GM23338 (cell line): Measurements from ENCODE around the gene DOCK11. TPM values are rescaled to one million over a fixed set of nuclear protein-coding genes. Genes with fewer than 3 reads are reported as not detected.

ENCODE experiments used
- ATAC-seq: fragments of 200-7000 bp; cut with Tn5 transposase; 3 replicates; pipeline ENCODE4 v1.9.1; 2020
- DNase-seq: peaks from one replicate; pipeline ENCODE4 v3.0.0-alpha.2; 2015; ENCODE audit warnings: low spot score
- H2AFZ ChIP-seq: fragments of 200-600 bp; sonication (generic); 2 replicates; pipeline ENCODE4 v1.8.0; 2016; ENCODE audit warnings: antibody characterized with exemption, mild to moderate bottlenecking, moderate library complexity
- H3F3A ChIP-seq: fragments of 200-600 bp; sonication (generic); replicated peaks from 2 replicates; pipeline ENCODE4 v1.8.0; 2017; ENCODE audit warnings: antibody characterized with exemption, mixed run types, low read depth
- H3K27ac ChIP-seq: fragments of 200-600 bp; sonication (generic); 2 replicates; pipeline ENCODE4 v1.6.1; 2016; ENCODE audit warnings: low read depth
- H3K27me3 ChIP-seq: fragments of 200-600 bp; sonication (generic); 2 replicates; pipeline ENCODE4 v1.8.0; 2016; ENCODE audit warnings: mild to moderate bottlenecking, mixed run types, moderate library complexity; ENCODE audit not compliant: insufficient read depth
- H3K36me3 ChIP-seq: fragments of 200-600 bp; sonication (generic); 2 replicates; pipeline ENCODE4 v1.8.0; 2016; ENCODE audit warnings: mild to moderate bottlenecking; ENCODE audit not compliant: insufficient read depth
- H3K4me1 ChIP-seq: fragments of 200-600 bp; sonication (generic); 2 replicates; pipeline ENCODE4 v1.8.0; 2016; ENCODE audit warnings: mild to moderate bottlenecking, moderate library complexity; ENCODE audit not compliant: insufficient read depth
- H3K4me2 ChIP-seq: fragments of 200-600 bp; sonication (generic); 2 replicates; pipeline ENCODE4 v1.7.1; 2017; ENCODE audit warnings: mixed run types
- H3K4me3 ChIP-seq: fragments of 200-600 bp; sonication (generic); 2 replicates; pipeline ENCODE4 v1.6.1; 2016; ENCODE audit warnings: mixed run types
- H3K79me2 ChIP-seq: fragments of 200-600 bp; sonication (generic); replicated peaks from 2 replicates; pipeline ENCODE4 v1.8.0; 2017; ENCODE audit warnings: mild to moderate bottlenecking; ENCODE audit not compliant: insufficient read depth
- H3K9me2 ChIP-seq: fragments of 200-600 bp; sonication (generic); 2 replicates; pipeline ENCODE4 v1.8.0; 2017; ENCODE audit not compliant: insufficient read depth
- H4K20me1 ChIP-seq: fragments of 200-600 bp; sonication (generic); replicated peaks from 2 replicates; pipeline ENCODE4 v1.8.0; 2017; ENCODE audit warnings: mild to moderate bottlenecking; ENCODE audit not compliant: insufficient read depth
- H3K27ac Mint-ChIP-seq: 2 replicates; pipeline ENCODE4 v1.8.0; 2020; ENCODE audit warnings: inconsistent platforms, mild to moderate bottlenecking, moderate library complexity, mixed read lengths
- H3K27me3 Mint-ChIP-seq: 3 replicates; pipeline ENCODE4 v1.8.0; 2022; ENCODE audit warnings: low read depth, mild to moderate bottlenecking, moderate library complexity, mixed read lengths, inconsistent platforms; ENCODE audit not compliant: insufficient read depth, poor library complexity
- H3K36me3 Mint-ChIP-seq: 3 replicates; pipeline ENCODE4 v1.8.0; 2021; ENCODE audit warnings: low read depth, mild to moderate bottlenecking, inconsistent platforms, moderate library complexity, mixed read lengths
- H3K4me1 Mint-ChIP-seq: 3 replicates; pipeline ENCODE4 v1.8.0; 2020; ENCODE audit warnings: mild to moderate bottlenecking, inconsistent platforms, mixed read lengths
- H3K4me3 Mint-ChIP-seq: 3 replicates; pipeline ENCODE4 v1.8.0; 2021; ENCODE audit warnings: moderate library complexity, mild to moderate bottlenecking, inconsistent platforms, mixed read lengths
- H3K9me3 Mint-ChIP-seq: 3 replicates; pipeline ENCODE4 v1.8.0; 2020; ENCODE audit warnings: moderate library complexity, mild to moderate bottlenecking, inconsistent platforms, mixed read lengths
- EZH2 ChIP-seq: fragments of 200-600 bp; sonication (generic); IDR thresholded peaks from one replicate; pipeline ENCODE4 v1.8.0; 2017; ENCODE audit warnings: antibody characterized with exemption, mild to moderate bottlenecking, low read depth; ENCODE audit not compliant: unreplicated experiment
- JUNB ChIP-seq: IDR thresholded peaks from one replicate; pipeline ENCODE4 v1.6.1; 2016; ENCODE audit warnings: antibody characterized with exemption; ENCODE audit not compliant: unreplicated experiment
- NANOG ChIP-seq: IDR thresholded peaks from 2 replicates; pipeline ENCODE4 v1.6.1; 2016; ENCODE audit warnings: antibody characterized with exemption, borderline replicate concordance
- ZNF331 ChIP-seq: fragments of 250-450 bp; sonication (Bioruptor Pico); IDR thresholded peaks from 2 replicates; pipeline ENCODE4 v1.5.0; 2020; ENCODE audit warnings: low read depth, mild to moderate bottlenecking, moderate library complexity
- ZNF462 ChIP-seq: fragments of 250-450 bp; sonication (Bioruptor Pico); IDR thresholded peaks from 2 replicates; pipeline ENCODE4 v1.5.0; 2020; ENCODE audit warnings: mild to moderate bottlenecking, moderate library complexity
- polyA plus RNA-seq: library from polyadenylated mRNA; unstranded; fragments of >200 nt; fragmentation: Nextera tagmentation; extraction: Ambion mirVana; gene quantifications from 2 replicates; pipeline ENCODE4 v1.2.1, GENCODE V29; 2016
- total RNA-seq: library from RNA; depleted of rRNA; stranded (reverse); fragments of >200 nt; shearing (Covaris generic); gene quantifications from 2 replicates; pipeline ENCODE4 v1.2.3, GENCODE V29; 2014
- TF ChIP-seq, protein P1 (sequence below): IDR thresholded peaks from one replicate; pipeline ENCODE4 v1.6.1; 2018; ENCODE audit warnings: antibody characterized with exemption; ENCODE audit not compliant: unreplicated experiment
- TF ChIP-seq, protein P2 (sequence below), 2 experiments: fragments of 200-600 bp in 1 of 2; sonication (generic) in 1 of 2; conservative IDR thresholded peaks; 2 replicates each; pipeline versions ENCODE4 v1.5.1 to v1.6.1; 2016 to 2017; ENCODE audit warnings: antibody characterized with exemption in 2 of 2, low read depth in 2 of 2, mild to moderate bottlenecking in 2 of 2, moderate library complexity in 1 of 2

Gene DOCK11
- total and polyA plus RNA-seq, 2 experiments from 2014 or later = 6.0 to 12.3 TPM

DNA sequence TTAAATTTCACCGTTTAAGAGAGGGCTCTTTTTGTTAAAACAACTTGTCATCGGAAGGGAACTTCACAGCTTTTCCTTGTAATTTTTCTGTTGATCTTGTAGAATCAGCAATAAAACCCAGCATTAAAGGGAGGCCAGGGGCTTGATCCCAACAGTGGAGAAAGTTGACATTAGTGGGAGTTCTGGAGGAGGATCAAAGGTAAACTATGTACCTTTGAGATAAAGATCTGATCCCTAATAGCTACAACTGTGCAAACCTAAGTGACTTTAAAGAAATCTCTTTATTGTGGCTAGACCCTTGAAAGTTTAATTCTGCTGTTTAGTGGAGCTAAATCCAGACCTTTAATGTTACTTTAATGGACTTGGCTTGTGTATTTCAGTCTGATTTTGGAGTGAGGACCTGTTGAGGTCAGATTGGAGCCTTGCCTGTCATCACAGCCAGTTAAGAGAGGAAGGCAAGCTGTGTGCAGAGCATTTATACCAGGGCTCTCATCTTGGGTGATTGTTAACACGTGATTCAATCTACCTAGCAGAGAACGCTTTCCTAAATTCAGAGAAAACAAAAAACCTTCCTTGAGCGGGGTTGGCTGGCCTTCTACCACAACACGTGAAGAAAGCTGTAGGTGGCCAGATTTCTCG, 1.7 kb downstream of the DOCK11 start (continued):
- TF ChIP-seq, protein P1, sequence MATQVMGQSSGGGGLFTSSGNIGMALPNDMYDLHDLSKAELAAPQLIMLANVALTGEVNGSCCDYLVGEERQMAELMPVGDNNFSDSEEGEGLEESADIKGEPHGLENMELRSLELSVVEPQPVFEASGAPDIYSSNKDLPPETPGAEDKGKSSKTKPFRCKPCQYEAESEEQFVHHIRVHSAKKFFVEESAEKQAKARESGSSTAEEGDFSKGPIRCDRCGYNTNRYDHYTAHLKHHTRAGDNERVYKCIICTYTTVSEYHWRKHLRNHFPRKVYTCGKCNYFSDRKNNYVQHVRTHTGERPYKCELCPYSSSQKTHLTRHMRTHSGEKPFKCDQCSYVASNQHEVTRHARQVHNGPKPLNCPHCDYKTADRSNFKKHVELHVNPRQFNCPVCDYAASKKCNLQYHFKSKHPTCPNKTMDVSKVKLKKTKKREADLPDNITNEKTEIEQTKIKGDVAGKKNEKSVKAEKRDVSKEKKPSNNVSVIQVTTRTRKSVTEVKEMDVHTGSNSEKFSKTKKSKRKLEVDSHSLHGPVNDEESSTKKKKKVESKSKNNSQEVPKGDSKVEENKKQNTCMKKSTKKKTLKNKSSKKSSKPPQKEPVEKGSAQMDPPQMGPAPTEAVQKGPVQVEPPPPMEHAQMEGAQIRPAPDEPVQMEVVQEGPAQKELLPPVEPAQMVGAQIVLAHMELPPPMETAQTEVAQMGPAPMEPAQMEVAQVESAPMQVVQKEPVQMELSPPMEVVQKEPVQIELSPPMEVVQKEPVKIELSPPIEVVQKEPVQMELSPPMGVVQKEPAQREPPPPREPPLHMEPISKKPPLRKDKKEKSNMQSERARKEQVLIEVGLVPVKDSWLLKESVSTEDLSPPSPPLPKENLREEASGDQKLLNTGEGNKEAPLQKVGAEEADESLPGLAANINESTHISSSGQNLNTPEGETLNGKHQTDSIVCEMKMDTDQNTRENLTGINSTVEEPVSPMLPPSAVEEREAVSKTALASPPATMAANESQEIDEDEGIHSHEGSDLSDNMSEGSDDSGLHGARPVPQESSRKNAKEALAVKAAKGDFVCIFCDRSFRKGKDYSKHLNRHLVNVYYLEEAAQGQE = no peak
- TF ChIP-seq ZNF331 (CRISPR knock-in tag) (no peak), ZNF462 (CRISPR knock-in tag) (no peak)

- Mint-ChIP-seq H3K9me3 (no peaks in the 10 kb centered on the region), H3K36me3 (no peaks in the 10 kb centered on the region), H3K4me3 (no peak overlapping the region), H3K4me1 (peaks cover 37% of the 10 kb centered on the region), H3K27ac (no peak overlapping the region), H3K27me3 (peaks cover 13% of the 10 kb centered on the region)
- DNase-seq (no peak), ATAC-seq (no peak)
- Histone ChIP-seq H3K9me2 (no peaks in the 10 kb centered on the region), H3K79me2 (no peaks in the 10 kb centered on the region), H2AFZ (no peak overlapping the region), H3K36me3 (no peaks in the 10 kb centered on the region), H3K4me3 (no peak overlapping the region; the same call in 1 of the 2 replicates), H3F3A (0 out of 2 replicates have a peak, but pooled peaks cover 2% of the 10 kb centered on the region), H3K4me2 (peak overlapping the region; percentile 90), H3K27me3 (peaks cover 26% of the 10 kb centered on the region), H3K27ac (no peak overlapping the region), H3K4me1 (peaks cover 29% of the 10 kb centered on the region), H4K20me1 (no peaks in the 10 kb centered on the region)
- TF ChIP-seq, protein P2, sequence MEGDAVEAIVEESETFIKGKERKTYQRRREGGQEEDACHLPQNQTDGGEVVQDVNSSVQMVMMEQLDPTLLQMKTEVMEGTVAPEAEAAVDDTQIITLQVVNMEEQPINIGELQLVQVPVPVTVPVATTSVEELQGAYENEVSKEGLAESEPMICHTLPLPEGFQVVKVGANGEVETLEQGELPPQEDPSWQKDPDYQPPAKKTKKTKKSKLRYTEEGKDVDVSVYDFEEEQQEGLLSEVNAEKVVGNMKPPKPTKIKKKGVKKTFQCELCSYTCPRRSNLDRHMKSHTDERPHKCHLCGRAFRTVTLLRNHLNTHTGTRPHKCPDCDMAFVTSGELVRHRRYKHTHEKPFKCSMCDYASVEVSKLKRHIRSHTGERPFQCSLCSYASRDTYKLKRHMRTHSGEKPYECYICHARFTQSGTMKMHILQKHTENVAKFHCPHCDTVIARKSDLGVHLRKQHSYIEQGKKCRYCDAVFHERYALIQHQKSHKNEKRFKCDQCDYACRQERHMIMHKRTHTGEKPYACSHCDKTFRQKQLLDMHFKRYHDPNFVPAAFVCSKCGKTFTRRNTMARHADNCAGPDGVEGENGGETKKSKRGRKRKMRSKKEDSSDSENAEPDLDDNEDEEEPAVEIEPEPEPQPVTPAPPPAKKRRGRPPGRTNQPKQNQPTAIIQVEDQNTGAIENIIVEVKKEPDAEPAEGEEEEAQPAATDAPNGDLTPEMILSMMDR (conservative IDR thresholded peaks at IDR 0.05; ENCODE audit: low read depth in 2 of 2) = no peak
- TF ChIP-seq EZH2 (no peak), NANOG (no peak), JUNB (no peak)
Observed at GRCh38 chrX:118498351-118498750, 2.7 kb downstream of the DOCK11 start.
